GM23338 (cell line): ENCODE data around the gene ARHGAP42. TPM values are rescaled to one million over a fixed set of nuclear protein-coding genes. Genes with fewer than 3 reads are reported as not detected.
A peak's percentile ranks its signal among the peaks of the same experiment; 100 is the strongest.

Source experiments
- ATAC-seq: fragments of 200-7000 bp; cut with Tn5 transposase; 3 replicates; pipeline ENCODE4 v1.9.1; 2020
- DNase-seq: peaks from one replicate; pipeline ENCODE4 v3.0.0-alpha.2; 2015; ENCODE audit warnings: low spot score
- H2AFZ ChIP-seq: fragments of 200-600 bp; sonication (generic); 2 replicates; pipeline ENCODE4 v1.8.0; 2016; ENCODE audit warnings: antibody characterized with exemption, mild to moderate bottlenecking, moderate library complexity
- H3F3A ChIP-seq: fragments of 200-600 bp; sonication (generic); replicated peaks from 2 replicates; pipeline ENCODE4 v1.8.0; 2017; ENCODE audit warnings: antibody characterized with exemption, mixed run types, low read depth
- H3K27ac ChIP-seq: fragments of 200-600 bp; sonication (generic); 2 replicates; pipeline ENCODE4 v1.6.1; 2016; ENCODE audit warnings: low read depth
- H3K27me3 ChIP-seq: fragments of 200-600 bp; sonication (generic); 2 replicates; pipeline ENCODE4 v1.8.0; 2016; ENCODE audit warnings: mild to moderate bottlenecking, mixed run types, moderate library complexity; ENCODE audit not compliant: insufficient read depth
- H3K36me3 ChIP-seq: fragments of 200-600 bp; sonication (generic); 2 replicates; pipeline ENCODE4 v1.8.0; 2016; ENCODE audit warnings: mild to moderate bottlenecking; ENCODE audit not compliant: insufficient read depth
- H3K4me1 ChIP-seq: fragments of 200-600 bp; sonication (generic); 2 replicates; pipeline ENCODE4 v1.8.0; 2016; ENCODE audit warnings: mild to moderate bottlenecking, moderate library complexity; ENCODE audit not compliant: insufficient read depth
- H3K4me2 ChIP-seq: fragments of 200-600 bp; sonication (generic); 2 replicates; pipeline ENCODE4 v1.7.1; 2017; ENCODE audit warnings: mixed run types
- H3K4me3 ChIP-seq: fragments of 200-600 bp; sonication (generic); 2 replicates; pipeline ENCODE4 v1.6.1; 2016; ENCODE audit warnings: mixed run types
- H3K79me2 ChIP-seq: fragments of 200-600 bp; sonication (generic); replicated peaks from 2 replicates; pipeline ENCODE4 v1.8.0; 2017; ENCODE audit warnings: mild to moderate bottlenecking; ENCODE audit not compliant: insufficient read depth
- H3K9me2 ChIP-seq: fragments of 200-600 bp; sonication (generic); 2 replicates; pipeline ENCODE4 v1.8.0; 2017; ENCODE audit not compliant: insufficient read depth
- H4K20me1 ChIP-seq: fragments of 200-600 bp; sonication (generic); replicated peaks from 2 replicates; pipeline ENCODE4 v1.8.0; 2017; ENCODE audit warnings: mild to moderate bottlenecking; ENCODE audit not compliant: insufficient read depth
- H3K27ac Mint-ChIP-seq: 2 replicates; pipeline ENCODE4 v1.8.0; 2020; ENCODE audit warnings: inconsistent platforms, mild to moderate bottlenecking, moderate library complexity, mixed read lengths
- H3K27me3 Mint-ChIP-seq: 3 replicates; pipeline ENCODE4 v1.8.0; 2022; ENCODE audit warnings: low read depth, mild to moderate bottlenecking, moderate library complexity, mixed read lengths, inconsistent platforms; ENCODE audit not compliant: insufficient read depth, poor library complexity
- H3K36me3 Mint-ChIP-seq: 3 replicates; pipeline ENCODE4 v1.8.0; 2021; ENCODE audit warnings: low read depth, mild to moderate bottlenecking, inconsistent platforms, moderate library complexity, mixed read lengths
- H3K4me1 Mint-ChIP-seq: 3 replicates; pipeline ENCODE4 v1.8.0; 2020; ENCODE audit warnings: mild to moderate bottlenecking, inconsistent platforms, mixed read lengths
- H3K4me3 Mint-ChIP-seq: 3 replicates; pipeline ENCODE4 v1.8.0; 2021; ENCODE audit warnings: moderate library complexity, mild to moderate bottlenecking, inconsistent platforms, mixed read lengths
- H3K9me3 Mint-ChIP-seq: 3 replicates; pipeline ENCODE4 v1.8.0; 2020; ENCODE audit warnings: moderate library complexity, mild to moderate bottlenecking, inconsistent platforms, mixed read lengths
- CREB1 ChIP-seq: fragments of 250-450 bp; sonication (Bioruptor Pico); IDR thresholded peaks from 2 replicates; pipeline ENCODE4 v1.5.0; 2020; ENCODE audit warnings: low read depth, mild to moderate bottlenecking, moderate library complexity
- NANOG ChIP-seq: IDR thresholded peaks from 2 replicates; pipeline ENCODE4 v1.6.1; 2016; ENCODE audit warnings: antibody characterized with exemption, borderline replicate concordance
- POLR2AphosphoS5 ChIP-seq: IDR thresholded peaks from 2 replicates; pipeline ENCODE4 v1.6.1; 2016; ENCODE audit warnings: antibody characterized with exemption, low read depth
- STAT1 ChIP-seq: IDR thresholded peaks from one replicate; pipeline ENCODE4 v1.6.1; 2016; ENCODE audit warnings: antibody characterized with exemption; ENCODE audit not compliant: unreplicated experiment
- ZNF114 ChIP-seq: fragments of 250-450 bp; sonication (Bioruptor Pico); IDR thresholded peaks from 2 replicates; pipeline ENCODE4 v1.5.0; 2020; ENCODE audit warnings: mild to moderate bottlenecking, moderate library complexity
- ZNF331 ChIP-seq: fragments of 250-450 bp; sonication (Bioruptor Pico); IDR thresholded peaks from 2 replicates; pipeline ENCODE4 v1.5.0; 2020; ENCODE audit warnings: low read depth, mild to moderate bottlenecking, moderate library complexity
- polyA plus RNA-seq: library from polyadenylated mRNA; unstranded; fragments of >200 nt; fragmentation: Nextera tagmentation; extraction: Ambion mirVana; gene quantifications from 2 replicates; pipeline ENCODE4 v1.2.1, GENCODE V29; 2016
- total RNA-seq: library from RNA; depleted of rRNA; stranded (reverse); fragments of >200 nt; shearing (Covaris generic); gene quantifications from 2 replicates; pipeline ENCODE4 v1.2.3, GENCODE V29; 2014
- TF ChIP-seq, protein P1 (sequence below): IDR thresholded peaks from one replicate; pipeline ENCODE4 v1.6.1; 2018; ENCODE audit warnings: antibody characterized with exemption; ENCODE audit not compliant: unreplicated experiment
- TF ChIP-seq, protein P2 (sequence below): IDR thresholded peaks from 2 replicates; pipeline ENCODE4 v1.6.1; 2016; ENCODE audit warnings: antibody characterized with exemption
- TF ChIP-seq, protein P3 (sequence below): fragments of 250-450 bp; sonication (Bioruptor Pico); IDR thresholded peaks from 2 replicates; pipeline ENCODE4 v1.5.0; 2020; ENCODE audit warnings: mild to moderate bottlenecking, moderate library complexity

Gene ARHGAP42
- total and polyA plus RNA-seq, 2 experiments from 2014 or later, result 23.7 to 35.7 TPM

DNA sequence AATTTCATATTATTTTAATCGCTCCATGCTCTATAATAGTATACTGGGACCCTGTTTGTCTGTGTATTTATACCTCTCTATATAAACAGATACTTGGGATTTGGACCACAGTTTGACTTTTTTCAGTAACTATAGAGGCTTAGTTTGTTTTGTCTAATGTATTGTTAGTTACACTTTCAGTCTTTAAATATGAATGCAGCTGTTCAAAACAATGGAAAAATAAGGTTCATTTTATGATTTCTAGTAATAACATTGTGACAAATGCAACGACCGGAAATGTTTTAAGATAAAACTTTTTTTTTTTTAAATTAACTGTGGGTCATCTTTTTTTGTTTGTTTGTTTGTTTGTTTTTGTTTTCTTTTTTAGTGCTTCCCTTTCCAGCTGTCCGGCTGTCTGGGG is 133.5 kb downstream of the ARHGAP42 start (continued):
- TF ChIP-seq, protein P1, sequence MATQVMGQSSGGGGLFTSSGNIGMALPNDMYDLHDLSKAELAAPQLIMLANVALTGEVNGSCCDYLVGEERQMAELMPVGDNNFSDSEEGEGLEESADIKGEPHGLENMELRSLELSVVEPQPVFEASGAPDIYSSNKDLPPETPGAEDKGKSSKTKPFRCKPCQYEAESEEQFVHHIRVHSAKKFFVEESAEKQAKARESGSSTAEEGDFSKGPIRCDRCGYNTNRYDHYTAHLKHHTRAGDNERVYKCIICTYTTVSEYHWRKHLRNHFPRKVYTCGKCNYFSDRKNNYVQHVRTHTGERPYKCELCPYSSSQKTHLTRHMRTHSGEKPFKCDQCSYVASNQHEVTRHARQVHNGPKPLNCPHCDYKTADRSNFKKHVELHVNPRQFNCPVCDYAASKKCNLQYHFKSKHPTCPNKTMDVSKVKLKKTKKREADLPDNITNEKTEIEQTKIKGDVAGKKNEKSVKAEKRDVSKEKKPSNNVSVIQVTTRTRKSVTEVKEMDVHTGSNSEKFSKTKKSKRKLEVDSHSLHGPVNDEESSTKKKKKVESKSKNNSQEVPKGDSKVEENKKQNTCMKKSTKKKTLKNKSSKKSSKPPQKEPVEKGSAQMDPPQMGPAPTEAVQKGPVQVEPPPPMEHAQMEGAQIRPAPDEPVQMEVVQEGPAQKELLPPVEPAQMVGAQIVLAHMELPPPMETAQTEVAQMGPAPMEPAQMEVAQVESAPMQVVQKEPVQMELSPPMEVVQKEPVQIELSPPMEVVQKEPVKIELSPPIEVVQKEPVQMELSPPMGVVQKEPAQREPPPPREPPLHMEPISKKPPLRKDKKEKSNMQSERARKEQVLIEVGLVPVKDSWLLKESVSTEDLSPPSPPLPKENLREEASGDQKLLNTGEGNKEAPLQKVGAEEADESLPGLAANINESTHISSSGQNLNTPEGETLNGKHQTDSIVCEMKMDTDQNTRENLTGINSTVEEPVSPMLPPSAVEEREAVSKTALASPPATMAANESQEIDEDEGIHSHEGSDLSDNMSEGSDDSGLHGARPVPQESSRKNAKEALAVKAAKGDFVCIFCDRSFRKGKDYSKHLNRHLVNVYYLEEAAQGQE, result no peak
- TF ChIP-seq CREB1 (CRISPR knock-in tag) (no peak), POLR2AphosphoS5 (no peak), STAT1 (no peak)

DNA sequence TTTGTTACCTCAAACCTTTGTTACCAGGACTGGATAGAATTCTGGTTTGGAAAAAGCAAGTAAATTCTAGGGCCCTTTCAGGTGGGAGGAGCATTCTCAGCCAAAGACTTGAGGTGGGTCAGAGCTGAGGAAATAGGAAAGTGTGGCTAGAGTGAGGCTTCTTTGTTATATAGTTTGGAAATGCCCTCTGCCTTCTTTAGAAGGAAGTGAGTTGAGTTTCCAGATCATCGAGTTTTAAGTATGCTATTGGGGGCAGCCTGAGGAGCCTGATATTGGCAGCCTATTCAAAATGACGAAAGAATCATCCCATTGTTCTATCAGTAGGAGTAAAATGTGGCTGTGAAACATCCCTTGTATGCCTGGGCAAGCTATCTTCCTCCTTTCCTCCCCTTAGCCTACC is 134.1 kb downstream of the ARHGAP42 start:
- H3K27ac Mint-ChIP-seq, result peak overlapping the region; percentile 56
- H3K27ac ChIP-seq, result peak overlapping the region; percentile 26
- no peaks in the 10 kb centered on the region for H3K9me3 Mint-ChIP-seq
- 0 out of 2 replicates have a peak overlapping the region, but pooled peaks have one; percentile 33 for H3K4me2 ChIP-seq
- H3K36me3 ChIP-seq, result no peaks in the 10 kb centered on the region
- peaks cover 40% of the 10 kb centered on the region for H3K4me1 Mint-ChIP-seq
- no peaks in the 10 kb centered on the region for H4K20me1 ChIP-seq
- H3F3A ChIP-seq, result no peaks in the 10 kb centered on the region
- H2AFZ ChIP-seq, result no peak overlapping the region
- H3K4me1 ChIP-seq, result peaks cover 33% of the 10 kb centered on the region
- H3K27me3 ChIP-seq, result no peaks in the 10 kb centered on the region
- no peaks in the 10 kb centered on the region for H3K27me3 Mint-ChIP-seq
- no peaks in the 10 kb centered on the region for H3K36me3 Mint-ChIP-seq
- H3K4me3 ChIP-seq, result no peak overlapping the region
- H3K9me2 ChIP-seq, result no peaks in the 10 kb centered on the region
- DNase-seq (peak; percentile 48), ATAC-seq (peak; percentile 65)
- H3K4me3 Mint-ChIP-seq, result no peak overlapping the region
- peaks cover 9% of the 10 kb centered on the region for H3K79me2 ChIP-seq
- TF ChIP-seq POLR2AphosphoS5 (no peak), NANOG (no peak), ZNF331 (no peak), ZNF114 (no peak)
- TF ChIP-seq, protein P2, sequence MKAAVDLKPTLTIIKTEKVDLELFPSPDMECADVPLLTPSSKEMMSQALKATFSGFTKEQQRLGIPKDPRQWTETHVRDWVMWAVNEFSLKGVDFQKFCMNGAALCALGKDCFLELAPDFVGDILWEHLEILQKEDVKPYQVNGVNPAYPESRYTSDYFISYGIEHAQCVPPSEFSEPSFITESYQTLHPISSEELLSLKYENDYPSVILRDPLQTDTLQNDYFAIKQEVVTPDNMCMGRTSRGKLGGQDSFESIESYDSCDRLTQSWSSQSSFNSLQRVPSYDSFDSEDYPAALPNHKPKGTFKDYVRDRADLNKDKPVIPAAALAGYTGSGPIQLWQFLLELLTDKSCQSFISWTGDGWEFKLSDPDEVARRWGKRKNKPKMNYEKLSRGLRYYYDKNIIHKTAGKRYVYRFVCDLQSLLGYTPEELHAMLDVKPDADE, result no peak
- TF ChIP-seq, protein P1, result no peak
- TF ChIP-seq, protein P3, sequence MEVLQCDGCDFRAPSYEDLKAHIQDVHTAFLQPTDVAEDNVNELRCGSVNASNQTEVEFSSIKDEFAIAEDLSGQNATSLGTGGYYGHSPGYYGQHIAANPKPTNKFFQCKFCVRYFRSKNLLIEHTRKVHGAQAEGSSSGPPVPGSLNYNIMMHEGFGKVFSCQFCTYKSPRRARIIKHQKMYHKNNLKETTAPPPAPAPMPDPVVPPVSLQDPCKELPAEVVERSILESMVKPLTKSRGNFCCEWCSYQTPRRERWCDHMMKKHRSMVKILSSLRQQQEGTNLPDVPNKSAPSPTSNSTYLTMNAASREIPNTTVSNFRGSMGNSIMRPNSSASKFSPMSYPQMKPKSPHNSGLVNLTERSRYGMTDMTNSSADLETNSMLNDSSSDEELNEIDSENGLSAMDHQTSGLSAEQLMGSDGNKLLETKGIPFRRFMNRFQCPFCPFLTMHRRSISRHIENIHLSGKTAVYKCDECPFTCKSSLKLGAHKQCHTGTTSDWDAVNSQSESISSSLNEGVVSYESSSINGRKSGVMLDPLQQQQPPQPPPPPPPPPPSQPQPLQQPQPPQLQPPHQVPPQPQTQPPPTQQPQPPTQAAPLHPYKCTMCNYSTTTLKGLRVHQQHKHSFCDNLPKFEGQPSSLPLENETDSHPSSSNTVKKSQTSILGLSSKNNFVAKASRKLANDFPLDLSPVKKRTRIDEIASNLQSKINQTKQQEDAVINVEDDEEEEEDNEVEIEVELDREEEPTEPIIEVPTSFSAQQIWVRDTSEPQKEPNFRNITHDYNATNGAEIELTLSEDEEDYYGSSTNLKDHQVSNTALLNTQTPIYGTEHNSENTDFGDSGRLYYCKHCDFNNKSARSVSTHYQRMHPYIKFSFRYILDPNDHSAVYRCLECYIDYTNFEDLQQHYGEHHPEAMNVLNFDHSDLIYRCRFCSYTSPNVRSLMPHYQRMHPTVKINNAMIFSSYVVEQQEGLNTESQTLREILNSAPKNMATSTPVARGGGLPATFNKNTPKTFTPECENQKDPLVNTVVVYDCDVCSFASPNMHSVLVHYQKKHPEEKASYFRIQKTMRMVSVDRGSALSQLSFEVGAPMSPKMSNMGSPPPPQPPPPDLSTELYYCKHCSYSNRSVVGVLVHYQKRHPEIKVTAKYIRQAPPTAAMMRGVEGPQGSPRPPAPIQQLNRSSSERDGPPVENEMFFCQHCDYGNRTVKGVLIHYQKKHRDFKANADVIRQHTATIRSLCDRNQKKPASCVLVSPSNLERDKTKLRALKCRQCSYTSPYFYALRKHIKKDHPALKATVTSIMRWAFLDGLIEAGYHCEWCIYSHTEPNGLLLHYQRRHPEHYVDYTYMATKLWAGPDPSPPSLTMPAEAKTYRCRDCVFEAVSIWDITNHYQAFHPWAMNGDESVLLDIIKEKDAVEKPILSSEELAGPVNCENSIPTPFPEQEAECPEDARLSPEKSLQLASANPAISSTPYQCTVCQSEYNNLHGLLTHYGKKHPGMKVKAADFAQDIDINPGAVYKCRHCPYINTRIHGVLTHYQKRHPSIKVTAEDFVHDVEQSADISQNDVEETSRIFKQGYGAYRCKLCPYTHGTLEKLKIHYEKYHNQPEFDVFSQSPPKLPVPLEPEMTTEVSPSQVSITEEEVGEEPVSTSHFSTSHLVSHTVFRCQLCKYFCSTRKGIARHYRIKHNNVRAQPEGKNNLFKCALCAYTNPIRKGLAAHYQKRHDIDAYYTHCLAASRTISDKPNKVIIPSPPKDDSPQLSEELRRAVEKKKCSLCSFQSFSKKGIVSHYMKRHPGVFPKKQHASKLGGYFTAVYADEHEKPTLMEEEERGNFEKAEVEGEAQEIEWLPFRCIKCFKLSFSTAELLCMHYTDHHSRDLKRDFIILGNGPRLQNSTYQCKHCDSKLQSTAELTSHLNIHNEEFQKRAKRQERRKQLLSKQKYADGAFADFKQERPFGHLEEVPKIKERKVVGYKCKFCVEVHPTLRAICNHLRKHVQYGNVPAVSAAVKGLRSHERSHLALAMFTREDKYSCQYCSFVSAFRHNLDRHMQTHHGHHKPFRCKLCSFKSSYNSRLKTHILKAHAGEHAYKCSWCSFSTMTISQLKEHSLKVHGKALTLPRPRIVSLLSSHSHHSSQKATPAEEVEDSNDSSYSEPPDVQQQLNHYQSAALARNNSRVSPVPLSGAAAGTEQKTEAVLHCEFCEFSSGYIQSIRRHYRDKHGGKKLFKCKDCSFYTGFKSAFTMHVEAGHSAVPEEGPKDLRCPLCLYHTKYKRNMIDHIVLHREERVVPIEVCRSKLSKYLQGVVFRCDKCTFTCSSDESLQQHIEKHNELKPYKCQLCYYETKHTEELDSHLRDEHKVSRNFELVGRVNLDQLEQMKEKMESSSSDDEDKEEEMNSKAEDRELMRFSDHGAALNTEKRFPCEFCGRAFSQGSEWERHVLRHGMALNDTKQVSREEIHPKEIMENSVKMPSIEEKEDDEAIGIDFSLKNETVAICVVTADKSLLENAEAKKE (CRISPR knock-in tag), result no peak
